Astrocyte of the spinal cord (primary cell): ENCODE data around the gene RHCG.

Experiments
- DNase-seq: peaks from one replicate; pipeline ENCODE4 v3.0.0; 2011; ENCODE audit warnings: low read depth, low spot score
- H3K4me3 ChIP-seq: 2 replicates; pipeline ENCODE4 v1.5.1; 2011; ENCODE audit warnings: low read depth, mild to moderate bottlenecking, low read length, moderate library complexity
- in situ Hi-C: cut with HindIII; loops from 2 replicates; pipeline ENCODE4 v1.10.0; 2017; ENCODE audit warnings: low sequenced_read_pairs
- TF ChIP-seq, protein P1 (sequence below): IDR thresholded peaks from 2 replicates; pipeline ENCODE4 v1.5.1; 2012; ENCODE audit warnings: low read depth, mild to moderate bottlenecking, low read length, inconsistent platforms

Gene RHCG

DNA sequence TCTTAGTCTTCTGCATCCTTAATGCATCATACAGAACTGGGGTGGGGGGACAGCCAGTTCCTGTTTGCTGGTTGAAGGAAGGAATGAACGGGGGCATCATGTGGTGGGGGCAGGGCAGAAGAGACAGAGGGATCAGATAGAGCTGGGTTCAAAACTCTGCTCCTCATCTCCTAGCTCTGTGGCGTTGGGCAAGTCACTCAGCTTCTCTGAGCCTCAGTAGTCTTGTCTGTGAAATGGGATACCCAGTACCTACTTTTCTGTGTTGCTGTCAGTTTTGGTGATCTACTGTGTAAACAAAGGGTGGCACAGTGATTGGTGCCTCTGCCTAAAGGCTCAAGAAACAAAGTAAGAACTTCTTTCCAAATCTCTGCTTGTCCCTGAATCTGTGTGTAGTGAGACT lies 36.3 kb downstream of the RHCG start:
- in situ Hi-C loops = no loop called here
- no peak overlapping the region for H3K4me3 ChIP-seq
- TF ChIP-seq, protein P1, sequence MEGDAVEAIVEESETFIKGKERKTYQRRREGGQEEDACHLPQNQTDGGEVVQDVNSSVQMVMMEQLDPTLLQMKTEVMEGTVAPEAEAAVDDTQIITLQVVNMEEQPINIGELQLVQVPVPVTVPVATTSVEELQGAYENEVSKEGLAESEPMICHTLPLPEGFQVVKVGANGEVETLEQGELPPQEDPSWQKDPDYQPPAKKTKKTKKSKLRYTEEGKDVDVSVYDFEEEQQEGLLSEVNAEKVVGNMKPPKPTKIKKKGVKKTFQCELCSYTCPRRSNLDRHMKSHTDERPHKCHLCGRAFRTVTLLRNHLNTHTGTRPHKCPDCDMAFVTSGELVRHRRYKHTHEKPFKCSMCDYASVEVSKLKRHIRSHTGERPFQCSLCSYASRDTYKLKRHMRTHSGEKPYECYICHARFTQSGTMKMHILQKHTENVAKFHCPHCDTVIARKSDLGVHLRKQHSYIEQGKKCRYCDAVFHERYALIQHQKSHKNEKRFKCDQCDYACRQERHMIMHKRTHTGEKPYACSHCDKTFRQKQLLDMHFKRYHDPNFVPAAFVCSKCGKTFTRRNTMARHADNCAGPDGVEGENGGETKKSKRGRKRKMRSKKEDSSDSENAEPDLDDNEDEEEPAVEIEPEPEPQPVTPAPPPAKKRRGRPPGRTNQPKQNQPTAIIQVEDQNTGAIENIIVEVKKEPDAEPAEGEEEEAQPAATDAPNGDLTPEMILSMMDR = no peak
- no peak for DNase-seq

DNA sequence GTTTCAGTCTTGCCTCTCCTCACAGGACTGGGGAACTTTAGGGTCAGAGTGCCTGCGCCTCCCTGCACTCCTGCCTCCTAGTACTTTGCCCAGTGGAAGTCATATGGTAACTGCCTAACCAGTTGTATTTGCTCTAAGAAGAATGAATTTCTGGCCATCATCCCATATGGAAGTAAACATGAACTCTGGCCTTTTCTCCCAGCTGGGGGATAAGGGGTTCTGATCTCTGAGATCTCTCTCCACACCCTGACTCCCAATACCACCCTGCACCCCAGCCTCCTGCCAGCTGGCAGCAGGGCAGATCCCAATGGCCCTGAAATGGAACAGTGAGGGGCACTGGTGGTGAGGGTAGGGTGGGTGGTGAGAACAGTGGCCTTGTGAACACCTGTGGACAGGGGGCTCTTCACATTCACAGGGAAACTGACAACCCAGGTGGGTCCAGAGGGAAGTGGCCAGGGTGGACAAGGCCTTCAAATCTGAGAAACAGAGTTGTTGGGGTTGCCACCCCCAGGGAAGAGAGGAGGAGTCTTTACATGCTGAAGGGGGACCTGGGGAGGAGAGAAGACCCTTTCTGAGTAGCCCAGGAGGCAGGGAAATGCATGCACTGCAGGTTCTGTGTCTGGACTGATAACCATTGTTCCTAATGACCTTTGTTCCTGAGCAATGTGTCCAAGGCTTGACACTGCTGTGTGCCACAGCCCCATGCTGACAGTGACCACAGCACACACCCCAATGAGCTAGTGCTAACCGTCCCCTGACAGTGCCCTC lies 36.9 kb downstream of the RHCG start:
- TF ChIP-seq, protein P1 = no peak
- no peak for DNase-seq
- no peak overlapping the region for H3K4me3 ChIP-seq
- in situ Hi-C loops = no loop called here

DNA sequence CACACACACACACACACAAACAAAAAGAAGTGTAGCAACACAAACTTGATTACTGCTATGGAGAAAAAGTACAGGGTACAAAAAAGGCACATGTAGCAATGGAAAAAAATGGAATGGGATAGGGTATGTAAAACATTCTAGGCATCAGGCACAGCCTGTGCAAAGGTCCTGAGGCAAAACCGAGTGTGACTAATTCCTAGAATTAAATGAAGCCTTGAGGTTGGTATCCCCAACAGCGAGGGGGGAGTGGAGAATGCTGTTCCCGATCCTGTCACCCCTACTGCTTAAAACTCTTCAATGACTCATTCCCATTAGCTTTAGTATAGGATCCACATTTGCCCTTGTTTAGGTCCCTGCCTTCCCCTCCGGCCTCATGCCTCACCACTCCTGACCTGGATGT lies 37.9 kb downstream of the RHCG start:
- TF ChIP-seq, protein P1 = no peak

DNA sequence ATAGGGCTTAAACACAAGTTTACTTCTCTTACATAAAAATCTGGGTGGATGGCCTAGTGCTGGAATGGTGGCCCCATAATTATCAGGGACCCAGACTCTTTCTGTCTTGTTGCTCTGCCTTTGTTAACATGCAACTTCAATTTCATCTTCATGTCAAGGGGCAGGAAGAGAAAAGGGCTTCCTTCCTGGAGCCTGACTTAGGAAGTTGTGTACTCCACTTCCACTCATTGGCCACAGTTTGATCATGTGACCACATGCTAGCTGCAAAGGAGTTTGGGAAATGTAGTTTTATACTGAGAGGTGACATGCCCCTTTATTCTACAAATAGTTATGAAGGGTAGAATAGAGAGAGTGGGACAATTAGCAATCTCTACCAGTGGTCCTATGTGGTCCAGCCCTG lies 39.3 kb downstream of the RHCG start:
- in situ Hi-C loops = no loop called here
- no peak overlapping the region for H3K4me3 ChIP-seq
- DNase-seq = peak; percentile 4
- TF ChIP-seq, protein P1 = no peak

More for the DNA sequence above, 37.9 kb downstream of the RHCG start:
- DNase-seq = no peak
- H3K4me3 ChIP-seq = no peak overlapping the region
- in situ Hi-C loops = no loop called here

DNA sequence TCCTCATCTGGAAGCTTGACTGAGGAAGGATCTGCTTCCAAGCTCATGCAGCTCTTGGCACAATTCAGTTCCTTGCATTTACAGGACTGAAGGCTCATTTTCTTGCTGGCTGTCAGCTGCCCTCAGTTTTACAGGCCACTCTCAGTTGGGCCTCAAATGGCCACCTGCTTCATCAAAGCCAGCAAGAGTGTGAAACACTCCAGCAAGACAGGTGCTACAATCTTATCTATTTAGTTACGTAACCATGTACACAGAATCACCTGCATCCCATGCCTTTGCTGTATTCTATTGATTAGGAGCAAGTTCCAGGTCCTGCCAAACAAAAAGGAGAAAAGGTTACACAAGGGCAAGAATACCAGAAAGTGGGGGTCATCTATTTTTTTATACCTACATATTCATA lies 40.8 kb downstream of the RHCG start:
- TF ChIP-seq, protein P1 = no peak
- in situ Hi-C loops = no loop called here
- no peak for DNase-seq
- no peak overlapping the region for H3K4me3 ChIP-seq

DNA sequence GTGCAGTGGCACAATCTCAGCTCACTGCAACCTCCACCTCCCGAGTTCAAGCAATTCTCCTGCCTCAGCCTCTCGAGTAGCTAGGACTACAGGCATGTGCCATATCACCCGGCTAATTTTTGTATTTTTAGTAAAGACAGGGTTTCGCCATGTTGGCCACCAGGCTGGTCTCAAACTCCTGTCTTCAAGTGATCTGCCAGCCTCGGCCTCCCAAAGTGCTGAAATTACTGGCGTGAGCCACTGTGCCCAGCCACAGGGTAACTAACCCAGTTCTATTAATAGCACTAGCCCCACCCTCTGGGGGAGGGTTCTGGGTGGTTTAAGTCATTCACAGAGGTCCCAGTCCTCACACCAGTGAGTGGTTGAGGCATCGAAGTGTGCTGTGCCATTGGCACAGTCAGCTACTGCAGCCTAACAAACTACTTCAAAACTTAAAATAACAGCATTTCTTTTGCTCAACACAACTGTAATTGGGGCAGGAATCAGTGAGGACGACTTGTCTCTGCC lies 44.0 kb downstream of the RHCG start:
- TF ChIP-seq, protein P1 = no peak
- no peak overlapping the region for H3K4me3 ChIP-seq
- DNase-seq = no peak
- in situ Hi-C loops = no loop called here
